Measurements from ENCODE around the gene LAMA3. TPM values are rescaled to one million over a fixed set of nuclear protein-coding genes. Genes with fewer than 3 reads are reported as not detected.

LAMA3 gene
- polyA plus RNA-seq, 1 of the 3 experiments (the other 2 are of a cell fraction) = 3.5 TPM

DNA sequence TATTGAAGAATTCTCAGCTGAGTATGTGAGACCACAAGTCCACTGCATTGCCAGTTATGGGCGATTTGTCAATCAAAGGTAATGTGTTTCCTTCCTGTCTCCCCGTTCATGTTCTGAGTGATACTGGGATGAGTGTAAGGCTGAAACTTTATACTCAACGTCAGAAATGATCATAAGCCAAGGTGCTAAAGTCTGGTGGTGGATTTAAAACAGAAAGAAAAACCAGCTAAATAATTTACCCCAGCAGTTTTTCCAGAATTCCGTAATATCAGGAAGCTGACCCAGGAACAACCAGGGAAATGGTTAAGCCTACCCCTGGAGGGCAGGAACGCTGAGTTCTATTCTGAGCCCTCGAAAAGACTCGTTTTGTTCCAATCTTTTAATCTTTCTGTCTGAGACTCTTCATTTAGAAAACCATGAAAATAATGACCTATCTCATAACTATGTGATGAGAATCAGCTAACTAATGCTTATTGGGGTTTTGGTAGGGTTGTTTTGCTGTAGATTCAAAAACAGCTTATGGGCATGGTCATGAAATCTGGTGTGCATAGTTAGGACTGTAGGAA lies 149.6 kb downstream of the LAMA3 start (continued):
- TF ChIP-seq, protein P1, sequence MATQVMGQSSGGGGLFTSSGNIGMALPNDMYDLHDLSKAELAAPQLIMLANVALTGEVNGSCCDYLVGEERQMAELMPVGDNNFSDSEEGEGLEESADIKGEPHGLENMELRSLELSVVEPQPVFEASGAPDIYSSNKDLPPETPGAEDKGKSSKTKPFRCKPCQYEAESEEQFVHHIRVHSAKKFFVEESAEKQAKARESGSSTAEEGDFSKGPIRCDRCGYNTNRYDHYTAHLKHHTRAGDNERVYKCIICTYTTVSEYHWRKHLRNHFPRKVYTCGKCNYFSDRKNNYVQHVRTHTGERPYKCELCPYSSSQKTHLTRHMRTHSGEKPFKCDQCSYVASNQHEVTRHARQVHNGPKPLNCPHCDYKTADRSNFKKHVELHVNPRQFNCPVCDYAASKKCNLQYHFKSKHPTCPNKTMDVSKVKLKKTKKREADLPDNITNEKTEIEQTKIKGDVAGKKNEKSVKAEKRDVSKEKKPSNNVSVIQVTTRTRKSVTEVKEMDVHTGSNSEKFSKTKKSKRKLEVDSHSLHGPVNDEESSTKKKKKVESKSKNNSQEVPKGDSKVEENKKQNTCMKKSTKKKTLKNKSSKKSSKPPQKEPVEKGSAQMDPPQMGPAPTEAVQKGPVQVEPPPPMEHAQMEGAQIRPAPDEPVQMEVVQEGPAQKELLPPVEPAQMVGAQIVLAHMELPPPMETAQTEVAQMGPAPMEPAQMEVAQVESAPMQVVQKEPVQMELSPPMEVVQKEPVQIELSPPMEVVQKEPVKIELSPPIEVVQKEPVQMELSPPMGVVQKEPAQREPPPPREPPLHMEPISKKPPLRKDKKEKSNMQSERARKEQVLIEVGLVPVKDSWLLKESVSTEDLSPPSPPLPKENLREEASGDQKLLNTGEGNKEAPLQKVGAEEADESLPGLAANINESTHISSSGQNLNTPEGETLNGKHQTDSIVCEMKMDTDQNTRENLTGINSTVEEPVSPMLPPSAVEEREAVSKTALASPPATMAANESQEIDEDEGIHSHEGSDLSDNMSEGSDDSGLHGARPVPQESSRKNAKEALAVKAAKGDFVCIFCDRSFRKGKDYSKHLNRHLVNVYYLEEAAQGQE (IDR thresholded peaks at IDR 0.05; ENCODE audit: low read depth, low read length) = no peak
- TF ChIP-seq, protein P2, sequence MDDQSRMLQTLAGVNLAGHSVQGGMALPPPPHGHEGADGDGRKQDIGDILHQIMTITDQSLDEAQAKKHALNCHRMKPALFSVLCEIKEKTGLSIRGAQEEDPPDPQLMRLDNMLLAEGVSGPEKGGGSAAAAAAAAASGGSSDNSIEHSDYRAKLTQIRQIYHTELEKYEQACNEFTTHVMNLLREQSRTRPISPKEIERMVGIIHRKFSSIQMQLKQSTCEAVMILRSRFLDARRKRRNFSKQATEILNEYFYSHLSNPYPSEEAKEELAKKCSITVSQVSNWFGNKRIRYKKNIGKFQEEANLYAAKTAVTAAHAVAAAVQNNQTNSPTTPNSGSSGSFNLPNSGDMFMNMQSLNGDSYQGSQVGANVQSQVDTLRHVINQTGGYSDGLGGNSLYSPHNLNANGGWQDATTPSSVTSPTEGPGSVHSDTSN (IDR thresholded peaks at IDR 0.05) = peak; percentile 37
- TF ChIP-seq SIN3A (IDR thresholded peaks at IDR 0.05; ENCODE audit: borderline replicate concordance, low read depth, low read length) (no peak), TCF12 (IDR thresholded peaks at IDR 0.05) (peak; percentile 38), USF1 (IDR thresholded peaks at IDR 0.05; ENCODE audit: borderline replicate concordance, low read depth) (no peak), ZBTB33 (IDR thresholded peaks at IDR 0.05; ENCODE audit: borderline replicate concordance, low read depth) (no peak), SMC3 (IDR thresholded peaks at IDR 0.05; ENCODE audit: low read depth, low read length) (no peak), EZH2phosphoT487 (IDR thresholded peaks at IDR 0.05; ENCODE audit: borderline replicate concordance, low read depth) (no peak), GATA2 (CRISPR knock-in tag; IDR thresholded peaks at IDR 0.05) (no peak), TEAD4 (IDR thresholded peaks at IDR 0.05; ENCODE audit: borderline replicate concordance, insufficient read depth) (peak; percentile 50; the same call in 1 of the 2 replicates), ELF1 (IDR thresholded peaks at IDR 0.05) (no peak), GABPA (IDR thresholded peaks at IDR 0.05; ENCODE audit: low read depth) (no peak)
- TF ChIP-seq, protein P3, sequence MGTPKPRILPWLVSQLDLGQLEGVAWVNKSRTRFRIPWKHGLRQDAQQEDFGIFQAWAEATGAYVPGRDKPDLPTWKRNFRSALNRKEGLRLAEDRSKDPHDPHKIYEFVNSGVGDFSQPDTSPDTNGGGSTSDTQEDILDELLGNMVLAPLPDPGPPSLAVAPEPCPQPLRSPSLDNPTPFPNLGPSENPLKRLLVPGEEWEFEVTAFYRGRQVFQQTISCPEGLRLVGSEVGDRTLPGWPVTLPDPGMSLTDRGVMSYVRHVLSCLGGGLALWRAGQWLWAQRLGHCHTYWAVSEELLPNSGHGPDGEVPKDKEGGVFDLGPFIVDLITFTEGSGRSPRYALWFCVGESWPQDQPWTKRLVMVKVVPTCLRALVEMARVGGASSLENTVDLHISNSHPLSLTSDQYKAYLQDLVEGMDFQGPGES (IDR thresholded peaks at IDR 0.05; ENCODE audit: low read depth, low read length) = no peak

Data from SK-N-SH (cell line).